Neural cell (in vitro differentiated cells): Measurements from ENCODE around the gene SLC16A8.

Source experiments
- CTCF ChIP-seq: fragments of 450-650 bp; IDR thresholded peaks from 2 replicates; pipeline ENCODE4 v1.5.1; 2014; ENCODE audit warnings: antibody characterized with exemption, mild to moderate bottlenecking, moderate library complexity; ENCODE audit not compliant: poor library complexity, severe bottlenecking
- EP300 ChIP-seq: fragments of 450-650 bp; conservative IDR thresholded peaks from 2 replicates; pipeline ENCODE4 v1.6.1; 2014; ENCODE audit warnings: antibody characterized with exemption, mild to moderate bottlenecking, moderate library complexity; ENCODE audit not compliant: poor library complexity, severe bottlenecking
- EZH2 ChIP-seq: fragments of 200-600, 300-800 bp; shearing (Covaris generic), sonication (generic); IDR thresholded peaks from 2 replicates; pipeline ENCODE4 v1.6.1; 2014; ENCODE audit warnings: antibody characterized with exemption, low read length, borderline replicate concordance, mild to moderate bottlenecking; ENCODE audit not compliant: insufficient read depth, poor library complexity, severe bottlenecking
- MXI1 ChIP-seq: fragments of 450-650 bp; conservative IDR thresholded peaks from 2 replicates; pipeline ENCODE4 v1.6.1; 2014; ENCODE audit warnings: antibody characterized with exemption, mild to moderate bottlenecking; ENCODE audit not compliant: poor library complexity, severe bottlenecking
- POLR2AphosphoS5 ChIP-seq: IDR thresholded peaks from 2 replicates; pipeline ENCODE4 v1.6.1; 2012
- RAD21 ChIP-seq: fragments of 450-650 bp; conservative IDR thresholded peaks from 2 replicates; pipeline ENCODE4 v1.6.1; 2014; ENCODE audit warnings: antibody characterized with exemption, mild to moderate bottlenecking, moderate library complexity
- REST ChIP-seq: IDR thresholded peaks from 2 replicates; pipeline ENCODE4 v1.6.1; 2012; ENCODE audit warnings: borderline replicate concordance
- SMC3 ChIP-seq: fragments of 450-650 bp; conservative IDR thresholded peaks from 2 replicates; pipeline ENCODE4 v1.6.1; 2014; ENCODE audit warnings: antibody characterized with exemption, mild to moderate bottlenecking, moderate library complexity; ENCODE audit not compliant: poor library complexity
- TAF1 ChIP-seq: IDR thresholded peaks from 2 replicates; pipeline ENCODE4 v1.6.1; 2012; ENCODE audit warnings: low read depth

GRCh38 chr22:38041760-38042487 is 42.1 kb downstream of the SLC16A8 start:
- TF ChIP-seq CTCF (no peak), EZH2 (no peak), MXI1 (no peak), EP300 (no peak), POLR2AphosphoS5 (no peak), TAF1 (no peak), REST (no peak), RAD21 (no peak), SMC3 (no peak)
